Superior temporal gyrus (tissue), 1 donor: Measurements from ENCODE around the gene PSD4.

ENCODE experiments used
- DNase-seq: peaks from one replicate; pipeline ENCODE4 v3.0.0-alpha.2; 2016; ENCODE audit errors: extremely low spot score

The PSD4 gene

GRCh38 chr2:113142290-113142689 lies 31.5 kb upstream of the PSD4 start:
- DNase-seq: no peak

GRCh38 chr2:113144259-113144658 lies 29.5 kb upstream of the PSD4 start:
- no peak for DNase-seq

GRCh38 chr2:113148606-113149552 lies 24.9 kb upstream of the PSD4 start:
- no peak for DNase-seq

- no peak for DNase-seq
Measured at GRCh38 chr2:113149553-113150257, 24.1 kb upstream of the PSD4 start.

GRCh38 chr2:113150258-113150601 lies 23.5 kb upstream of the PSD4 start:
- no peak for DNase-seq

GRCh38 chr2:113155331-113155730 lies 18.4 kb upstream of the PSD4 start:
- no peak for DNase-seq

GRCh38 chr2:113156278-113157117 lies 17.3 kb upstream of the PSD4 start:
- DNase-seq: no peak

- DNase-seq: no peak
Measured at GRCh38 chr2:113157118-113157896, 16.5 kb upstream of the PSD4 start.

GRCh38 chr2:113157897-113158753 lies 15.6 kb upstream of the PSD4 start:
- no peak for DNase-seq

- DNase-seq: no peak
Measured at GRCh38 chr2:113158884-113159553, 14.8 kb upstream of the PSD4 start.

- DNase-seq: no peak
Measured at GRCh38 chr2:113160248-113160647, 13.5 kb upstream of the PSD4 start.

- DNase-seq: no peak
Measured at GRCh38 chr2:113160962-113161361, 12.8 kb upstream of the PSD4 start.

GRCh38 chr2:113162173-113162572 lies 11.6 kb upstream of the PSD4 start:
- no peak for DNase-seq

GRCh38 chr2:113162869-113163268 lies 10.9 kb upstream of the PSD4 start:
- no peak for DNase-seq

GRCh38 chr2:113164215-113164929 lies 9.4 kb upstream of the PSD4 start:
- DNase-seq: no peak

GRCh38 chr2:113164930-113165585 lies 8.7 kb upstream of the PSD4 start:
- no peak for DNase-seq

- no peak for DNase-seq
Measured at GRCh38 chr2:113166187-113166645, 7.6 kb upstream of the PSD4 start.

GRCh38 chr2:113167115-113167932 lies 6.4 kb upstream of the PSD4 start:
- DNase-seq: no peak
